LNCaP clone FGC (cell line): ENCODE results near the gene NPY.
"Not testable (repeated sequence)": the region's sequence is repeated elsewhere in the genome, so short reads cannot be mapped to it uniquely, and the experiment has no call there.

Experiments
- DNase-seq: peaks from one replicate; pipeline ENCODE4 v3.0.0-alpha.2; 2011; ENCODE audit warnings: low read depth
- H3K4me3 ChIP-seq: 2 replicates; pipeline ENCODE4 v1.5.1; 2011; ENCODE audit warnings: mild to moderate bottlenecking, low read depth, low read length, control low read depth
- TF ChIP-seq, protein P1 (sequence below): IDR thresholded peaks from 2 replicates; pipeline ENCODE4 v1.5.1; 2012; ENCODE audit warnings: mild to moderate bottlenecking; ENCODE audit not compliant: control insufficient read depth, insufficient read depth; ENCODE audit errors: extremely low read depth

Gene NPY

DNA sequence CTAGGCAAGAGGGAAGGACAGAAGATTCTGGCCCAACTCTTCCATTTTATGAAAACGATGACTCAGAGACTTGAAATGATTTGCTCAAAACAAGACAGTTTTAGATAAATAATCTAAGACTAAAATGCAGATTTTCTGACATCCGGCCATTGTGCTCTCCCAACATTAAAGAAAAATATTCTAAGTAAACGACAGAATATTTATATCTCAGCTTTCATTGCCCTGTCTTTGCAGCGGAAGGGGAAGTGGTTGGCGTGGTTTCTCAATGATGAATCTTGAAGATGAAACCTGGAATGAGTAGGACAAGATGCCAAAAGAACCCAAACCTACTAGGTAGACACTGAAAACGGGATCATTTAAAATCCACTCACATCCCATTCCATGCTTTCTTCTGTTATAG is 28.9 kb upstream of the NPY start:
- TF ChIP-seq, protein P1, sequence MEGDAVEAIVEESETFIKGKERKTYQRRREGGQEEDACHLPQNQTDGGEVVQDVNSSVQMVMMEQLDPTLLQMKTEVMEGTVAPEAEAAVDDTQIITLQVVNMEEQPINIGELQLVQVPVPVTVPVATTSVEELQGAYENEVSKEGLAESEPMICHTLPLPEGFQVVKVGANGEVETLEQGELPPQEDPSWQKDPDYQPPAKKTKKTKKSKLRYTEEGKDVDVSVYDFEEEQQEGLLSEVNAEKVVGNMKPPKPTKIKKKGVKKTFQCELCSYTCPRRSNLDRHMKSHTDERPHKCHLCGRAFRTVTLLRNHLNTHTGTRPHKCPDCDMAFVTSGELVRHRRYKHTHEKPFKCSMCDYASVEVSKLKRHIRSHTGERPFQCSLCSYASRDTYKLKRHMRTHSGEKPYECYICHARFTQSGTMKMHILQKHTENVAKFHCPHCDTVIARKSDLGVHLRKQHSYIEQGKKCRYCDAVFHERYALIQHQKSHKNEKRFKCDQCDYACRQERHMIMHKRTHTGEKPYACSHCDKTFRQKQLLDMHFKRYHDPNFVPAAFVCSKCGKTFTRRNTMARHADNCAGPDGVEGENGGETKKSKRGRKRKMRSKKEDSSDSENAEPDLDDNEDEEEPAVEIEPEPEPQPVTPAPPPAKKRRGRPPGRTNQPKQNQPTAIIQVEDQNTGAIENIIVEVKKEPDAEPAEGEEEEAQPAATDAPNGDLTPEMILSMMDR, result no peak
- H3K4me3 ChIP-seq, result no peak overlapping the region
- DNase-seq, result no peak

DNA sequence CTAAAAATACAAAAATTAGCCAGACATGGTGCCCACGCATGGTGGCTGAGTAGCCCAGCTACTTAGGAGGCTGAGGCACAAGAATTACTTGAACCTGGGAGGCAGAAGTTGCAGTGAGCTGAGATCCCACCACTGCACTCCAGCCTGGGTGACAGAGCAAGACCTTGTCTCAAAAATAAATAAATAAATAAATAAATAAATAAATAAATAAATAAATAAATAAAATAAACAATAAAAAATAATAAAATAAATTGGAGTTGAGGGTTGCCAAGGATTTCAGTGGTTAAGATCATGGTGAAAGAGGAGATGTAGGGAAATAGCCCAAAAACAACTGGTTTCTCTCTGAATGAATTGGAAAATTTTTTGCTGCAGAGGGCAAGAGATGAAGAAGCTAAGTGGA is 25.7 kb upstream of the NPY start:
- DNase-seq, H3K4me3 ChIP-seq: not testable (repeated sequence)

DNA sequence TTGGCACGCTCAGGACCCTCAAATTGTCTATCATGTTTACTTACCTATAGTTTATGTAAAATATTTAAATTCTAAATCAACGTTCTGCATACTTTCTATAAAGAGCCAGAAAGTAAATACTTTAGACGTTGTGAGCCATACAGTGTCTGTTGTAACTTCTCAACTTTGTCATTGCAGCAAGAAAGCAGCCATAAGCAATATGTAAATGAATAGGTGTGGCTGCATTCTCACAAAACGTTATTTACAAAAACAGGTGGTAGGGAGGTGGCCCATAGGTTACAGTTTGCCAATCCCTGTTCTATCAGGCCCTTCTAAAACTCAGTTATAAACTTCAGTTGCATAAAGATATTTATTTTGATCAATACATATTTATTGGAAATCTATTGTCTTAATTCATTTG is 12.1 kb upstream of the NPY start:
- TF ChIP-seq, protein P1, result no peak
- DNase-seq, result no peak
- H3K4me3 ChIP-seq, result no peak overlapping the region

DNA sequence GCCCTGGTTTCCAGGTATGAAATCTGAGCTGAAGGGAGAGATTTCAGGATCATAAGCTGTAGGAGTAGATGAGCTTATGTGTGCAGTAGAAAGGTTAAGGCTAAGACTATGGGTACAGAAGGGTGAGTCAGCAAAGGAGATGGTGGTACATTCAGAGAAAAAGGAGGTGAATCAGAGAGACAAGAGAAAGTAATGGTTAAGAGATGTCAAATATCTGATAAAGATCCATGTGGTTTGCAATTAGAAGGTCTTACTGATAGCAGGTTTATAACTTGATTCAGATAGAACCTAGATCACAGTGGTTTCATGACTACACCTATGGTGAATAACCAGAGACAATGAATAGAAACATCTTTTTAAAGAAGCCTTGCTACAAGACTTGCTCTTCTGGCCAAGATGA is 4.5 kb upstream of the NPY start:
- H3K4me3 ChIP-seq, result no peak overlapping the region
- TF ChIP-seq, protein P1, result no peak
- DNase-seq, result no peak

DNA sequence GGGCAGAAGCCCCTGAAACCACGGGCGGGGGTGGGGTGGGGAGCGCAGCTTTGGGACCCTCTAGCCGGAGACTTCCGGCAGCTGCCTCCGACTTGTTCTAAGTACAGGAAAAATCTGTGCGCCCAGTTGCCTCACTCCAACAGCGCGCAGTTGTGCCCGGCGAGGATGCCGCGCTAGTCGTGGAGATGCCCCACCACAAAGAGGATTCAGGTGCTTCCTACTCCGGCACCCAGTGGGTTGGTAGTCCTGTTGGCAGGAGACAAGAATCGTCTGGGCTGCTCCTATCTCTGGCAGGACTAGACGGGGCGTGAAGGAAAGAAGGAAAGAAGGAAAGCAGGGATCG is 465 bp upstream of the NPY start:
- DNase-seq, result no peak
- no peak overlapping the region for H3K4me3 ChIP-seq
- TF ChIP-seq, protein P1, result no peak

DNA sequence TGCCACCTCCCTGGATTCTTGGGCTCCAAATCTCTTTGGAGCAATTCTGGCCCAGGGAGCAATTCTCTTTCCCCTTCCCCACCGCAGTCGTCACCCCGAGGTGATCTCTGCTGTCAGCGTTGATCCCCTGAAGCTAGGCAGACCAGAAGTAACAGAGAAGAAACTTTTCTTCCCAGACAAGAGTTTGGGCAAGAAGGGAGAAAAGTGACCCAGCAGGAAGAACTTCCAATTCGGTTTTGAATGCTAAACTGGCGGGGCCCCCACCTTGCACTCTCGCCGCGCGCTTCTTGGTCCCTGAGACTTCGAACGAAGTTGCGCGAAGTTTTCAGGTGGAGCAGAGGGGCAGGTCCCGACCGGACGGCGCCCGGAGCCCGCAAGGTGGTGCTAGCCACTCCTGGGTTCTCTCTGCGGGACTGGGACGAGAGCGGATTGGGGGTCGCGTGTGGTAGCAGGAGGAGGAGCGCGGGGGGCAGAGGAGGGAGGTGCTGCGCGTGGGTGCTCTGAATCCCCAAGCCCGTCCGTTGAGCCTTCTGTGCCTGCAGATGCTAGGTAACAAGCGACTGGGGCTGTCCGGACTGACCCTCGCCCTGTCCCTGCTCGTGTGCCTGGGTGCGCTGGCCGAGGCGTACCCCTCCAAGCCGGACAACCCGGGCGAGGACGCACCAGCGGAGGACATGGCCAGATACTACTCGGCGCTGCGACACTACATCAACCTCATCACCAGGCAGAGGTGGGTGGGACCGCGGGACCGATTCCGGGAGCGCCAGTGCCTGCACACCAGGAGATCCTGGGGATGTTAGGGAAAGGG is 913 bp downstream of the NPY start:
- DNase-seq, result no peak
- H3K4me3 ChIP-seq, result no peak overlapping the region
- TF ChIP-seq, protein P1, result no peak

DNA sequence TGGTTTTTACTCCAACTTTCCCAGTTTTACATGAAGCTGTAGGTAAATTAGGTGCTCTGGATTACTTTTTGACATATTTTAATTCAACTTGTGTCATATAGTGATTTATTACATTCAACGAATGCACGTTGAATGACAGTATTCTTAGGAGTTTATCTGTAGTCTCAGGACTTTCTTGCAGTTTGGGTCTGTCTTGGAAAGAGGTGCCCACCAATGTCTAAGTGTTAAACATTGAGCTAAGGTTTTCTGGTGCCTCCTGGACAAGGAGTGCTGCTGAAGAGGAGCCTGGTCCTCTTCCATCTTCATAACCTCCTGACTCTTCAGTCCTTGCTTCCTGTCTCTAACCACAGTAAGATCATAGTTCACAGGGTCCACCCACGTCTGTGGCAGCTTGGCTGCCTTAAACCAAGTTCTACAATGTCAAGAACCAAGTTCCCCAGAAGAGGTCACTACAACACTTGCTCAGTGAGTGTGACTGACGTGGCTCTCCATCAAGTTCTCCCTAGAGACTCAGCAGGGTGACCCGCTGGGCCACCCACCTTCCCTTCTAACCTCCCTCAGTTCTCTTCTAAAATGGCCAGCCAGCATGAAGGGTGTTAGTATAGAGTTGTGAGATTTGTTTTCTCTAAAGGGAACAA is 6.1 kb downstream of the NPY start:
- DNase-seq, result peak; percentile 49
- TF ChIP-seq, protein P1, result peak; percentile 74
- no peak overlapping the region for H3K4me3 ChIP-seq
